NCI-H446 (cell line): Measurements from ENCODE around the gene ANKRD13D.

ENCODE experiments used
- DNase-seq, 2 experiments: peaks; one replicate each; lab custom pipeline; 2025; lab: John Stamatoyannopoulos, UW

The ANKRD13D gene

DNA sequence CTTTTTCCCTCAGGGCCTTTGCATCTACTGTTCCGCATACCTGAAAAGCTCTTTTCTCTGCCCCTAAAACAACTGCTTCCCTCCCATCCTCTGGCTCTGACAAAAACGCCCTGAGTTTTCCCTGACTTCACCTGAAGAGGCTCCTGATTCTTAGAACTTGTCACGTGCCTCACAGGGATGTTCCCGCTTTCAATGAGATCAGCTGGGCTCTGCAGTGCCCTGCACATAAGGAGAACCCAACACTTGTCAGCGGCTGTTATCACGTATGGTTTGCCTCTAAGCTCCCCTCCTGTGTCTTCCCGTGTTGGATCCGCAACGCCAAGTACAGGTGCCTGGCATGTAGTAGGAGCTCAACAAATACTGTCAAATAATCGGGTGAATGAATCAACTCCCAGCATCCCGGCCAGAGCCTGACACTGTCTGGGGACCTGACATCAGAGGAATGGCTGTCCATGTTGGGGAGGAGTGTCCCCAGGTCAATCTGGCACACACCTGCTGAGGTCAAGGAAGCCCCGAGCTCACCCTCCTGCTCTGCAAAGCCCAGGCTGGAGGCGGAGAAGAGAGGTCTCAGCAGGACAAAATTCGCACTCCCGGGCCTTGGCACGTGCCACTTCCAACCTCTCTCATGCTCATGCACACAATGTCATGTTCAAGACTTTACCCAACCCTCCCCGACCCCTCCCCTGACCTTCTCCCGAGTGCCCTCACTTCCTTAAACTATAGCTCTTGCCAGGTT lies 27.0 kb upstream of the ANKRD13D start:
- DNase-seq: no peak

DNA sequence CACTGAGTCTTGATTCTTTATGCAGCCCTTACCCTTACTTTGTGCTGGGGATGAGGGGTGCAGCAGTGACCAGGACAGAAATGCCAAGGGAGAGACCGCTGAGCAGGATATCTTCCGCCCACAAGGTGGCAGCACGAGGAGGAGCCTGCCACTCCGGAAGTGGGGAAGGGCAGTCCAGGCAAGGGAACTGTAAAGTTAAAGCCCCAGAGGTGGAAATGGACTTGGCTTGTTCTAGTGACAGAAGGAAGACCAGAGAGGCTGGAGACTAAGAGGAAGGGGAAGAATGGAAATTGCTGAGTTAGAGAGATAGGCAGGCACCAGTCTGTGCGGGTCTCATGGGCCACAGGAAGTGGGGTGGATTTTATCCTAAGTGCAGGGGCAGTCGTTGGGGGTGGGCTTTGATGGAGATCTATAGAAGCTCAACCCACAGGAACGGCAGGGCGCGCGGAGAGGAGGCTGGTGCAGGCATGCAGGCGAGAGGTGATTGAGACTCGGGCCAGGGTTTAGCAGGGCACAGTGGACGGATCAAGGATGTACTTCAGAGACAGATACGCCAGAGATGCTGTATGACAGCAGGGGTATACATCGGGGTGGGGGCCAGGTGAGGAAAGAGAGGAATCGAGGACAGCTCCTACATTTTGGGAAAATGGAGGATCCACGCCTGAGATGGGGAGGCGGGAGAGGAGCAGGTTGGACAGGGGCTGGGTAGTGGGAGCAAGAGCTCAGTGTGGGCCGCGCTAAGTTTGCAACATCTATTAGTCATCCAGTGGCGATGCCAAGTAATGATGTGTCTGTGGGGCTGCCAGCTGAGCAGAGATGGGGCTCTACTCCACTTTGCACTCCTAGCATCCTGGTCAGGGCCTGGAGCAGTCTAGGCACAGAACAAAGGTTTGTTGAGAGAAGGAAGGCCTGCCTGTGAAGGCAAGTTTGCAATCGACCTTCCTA lies 26.1 kb upstream of the ANKRD13D start:
- DNase-seq: peak; percentile 17 to 84

DNA sequence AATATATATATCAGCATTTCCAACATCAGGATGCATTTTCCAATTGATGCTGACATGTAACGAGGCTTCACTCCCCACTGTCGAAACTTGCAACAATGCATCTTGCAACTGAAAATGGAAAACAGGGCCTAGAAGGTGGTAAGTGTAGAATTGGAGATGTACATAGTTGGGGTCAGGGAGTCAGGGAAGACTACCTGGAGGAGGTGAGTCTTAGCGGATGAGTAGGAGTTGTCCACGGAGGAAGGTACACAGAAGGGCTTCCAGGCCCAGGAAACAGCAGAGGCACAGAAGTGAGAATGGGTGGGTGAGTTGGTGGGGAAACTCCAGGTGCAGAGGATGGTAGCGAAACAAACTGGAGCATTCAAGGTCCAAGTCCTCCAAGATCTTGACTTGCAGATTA lies 24.8 kb upstream of the ANKRD13D start:
- DNase-seq: no peak

DNA sequence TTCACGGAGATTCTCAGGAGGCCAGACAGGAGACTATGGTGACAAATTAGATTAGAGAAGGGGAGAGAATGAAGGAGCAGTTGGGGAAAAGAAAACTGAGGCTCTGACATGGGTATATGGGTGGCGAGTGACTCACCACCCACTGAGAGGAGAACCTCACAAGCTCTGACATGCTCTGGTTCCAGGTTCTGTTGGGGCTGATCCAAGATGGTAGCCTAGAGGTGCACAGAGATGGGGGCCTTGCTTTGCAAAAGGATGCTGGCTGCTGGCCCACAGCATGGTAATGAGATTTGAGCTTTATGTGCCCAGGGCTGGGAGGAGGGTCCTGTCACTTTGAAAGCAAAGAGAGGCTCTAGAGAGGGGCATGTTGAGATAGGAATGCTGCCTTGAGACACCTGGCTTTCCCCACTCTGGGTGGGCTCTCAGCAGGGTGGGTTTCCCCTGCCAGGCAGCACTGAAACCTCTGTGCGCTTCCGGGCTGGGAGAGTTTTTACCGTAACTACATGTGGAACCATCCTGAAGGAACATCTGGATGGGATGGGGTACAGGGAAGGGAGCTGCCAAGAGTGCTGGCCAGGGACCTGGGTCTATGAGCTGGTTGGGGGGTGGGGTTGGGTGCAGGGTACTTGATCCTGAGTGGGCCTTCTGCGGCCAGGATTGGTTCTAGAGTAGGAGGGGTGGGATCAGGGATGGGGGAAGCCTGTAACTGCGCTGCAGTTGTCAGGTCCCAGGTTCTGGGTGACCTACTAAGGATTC lies 24.0 kb upstream of the ANKRD13D start:
- no peak for DNase-seq

DNA sequence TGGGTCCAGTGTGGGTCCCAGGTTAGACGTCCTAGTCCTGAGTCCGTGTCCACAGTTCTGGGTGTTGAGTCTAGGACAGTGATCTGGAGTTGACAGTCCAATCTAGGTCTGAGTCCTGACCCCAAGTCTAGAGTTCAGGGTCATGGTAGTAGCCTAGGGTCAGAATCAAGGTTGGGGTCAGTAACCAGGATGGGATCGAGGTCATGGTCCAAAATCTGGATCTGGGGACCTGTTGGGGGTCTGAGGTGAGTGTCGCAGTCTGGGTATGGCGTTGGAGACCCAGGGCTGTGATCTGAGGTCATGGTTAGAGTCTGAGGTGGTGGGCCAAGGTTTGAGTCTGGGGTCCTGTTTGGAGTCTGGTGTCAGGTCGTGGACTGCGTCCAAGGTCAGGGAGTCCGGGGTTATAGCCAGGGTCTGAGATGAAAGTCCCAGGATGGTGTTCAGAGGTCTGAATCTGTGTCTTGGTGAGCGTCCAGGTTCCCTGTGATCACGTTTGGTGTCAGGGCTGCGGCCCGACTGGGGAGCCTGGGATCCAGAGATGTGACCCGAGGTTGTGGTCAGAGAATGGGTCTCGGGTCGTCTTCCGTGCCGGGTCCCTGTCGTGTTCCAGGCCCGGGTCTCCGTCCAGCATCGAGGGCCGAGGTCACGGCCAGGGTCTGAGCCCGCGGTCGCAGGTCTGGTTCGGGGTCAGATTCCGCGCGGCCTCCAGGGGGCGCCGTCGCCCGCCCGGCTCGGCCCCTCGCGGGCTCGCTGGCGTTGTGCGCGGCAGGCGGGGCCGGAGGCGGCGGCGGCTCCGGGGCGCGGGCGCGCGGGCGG lies 23.3 kb upstream of the ANKRD13D start:
- peak in 1 of 2 experiments; percentile 70 for DNase-seq

DNA sequence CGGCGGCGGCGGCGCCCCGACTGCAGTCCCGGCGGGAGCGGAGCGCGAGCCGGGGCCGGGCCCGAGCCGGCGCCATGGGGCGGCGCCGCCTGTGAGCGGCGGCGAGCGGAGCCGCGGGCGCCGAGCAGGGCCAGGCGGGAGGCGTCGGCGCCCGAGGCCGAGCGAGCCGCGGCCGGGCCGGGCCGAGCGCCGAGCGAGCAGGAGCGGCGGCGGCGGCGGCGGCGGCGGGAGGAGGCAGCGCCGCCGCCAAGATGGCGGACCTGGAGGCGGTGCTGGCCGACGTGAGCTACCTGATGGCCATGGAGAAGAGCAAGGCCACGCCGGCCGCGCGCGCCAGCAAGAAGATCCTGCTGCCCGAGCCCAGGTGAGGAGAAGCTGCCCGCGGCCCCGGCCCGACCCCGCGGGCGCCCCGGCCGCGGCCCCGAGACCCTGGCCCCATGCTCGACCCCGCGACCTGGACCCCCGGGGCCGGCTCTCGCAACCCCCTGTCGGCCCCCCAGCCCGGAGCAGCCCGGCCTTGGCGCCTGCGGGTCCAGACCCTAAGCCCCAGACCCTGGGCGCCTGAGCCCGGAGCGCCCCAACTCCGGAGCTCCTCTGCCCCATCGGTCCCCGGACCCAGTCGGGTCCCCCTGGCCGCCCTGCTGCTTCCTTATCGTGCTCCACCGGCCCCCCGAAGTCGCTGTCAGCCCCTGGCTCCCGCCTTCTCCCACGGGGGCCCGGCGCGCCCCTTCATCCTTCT lies 22.5 kb upstream of the ANKRD13D start, which contains the start of gene GRK2:
TSS of gene GRK2 (plus strand) at position 25 of the 739 bp plus-strand sequence. CDS start at position 252, 227 bp downstream.
- DNase-seq: peak in 1 of 2 experiments; percentile 67

DNA sequence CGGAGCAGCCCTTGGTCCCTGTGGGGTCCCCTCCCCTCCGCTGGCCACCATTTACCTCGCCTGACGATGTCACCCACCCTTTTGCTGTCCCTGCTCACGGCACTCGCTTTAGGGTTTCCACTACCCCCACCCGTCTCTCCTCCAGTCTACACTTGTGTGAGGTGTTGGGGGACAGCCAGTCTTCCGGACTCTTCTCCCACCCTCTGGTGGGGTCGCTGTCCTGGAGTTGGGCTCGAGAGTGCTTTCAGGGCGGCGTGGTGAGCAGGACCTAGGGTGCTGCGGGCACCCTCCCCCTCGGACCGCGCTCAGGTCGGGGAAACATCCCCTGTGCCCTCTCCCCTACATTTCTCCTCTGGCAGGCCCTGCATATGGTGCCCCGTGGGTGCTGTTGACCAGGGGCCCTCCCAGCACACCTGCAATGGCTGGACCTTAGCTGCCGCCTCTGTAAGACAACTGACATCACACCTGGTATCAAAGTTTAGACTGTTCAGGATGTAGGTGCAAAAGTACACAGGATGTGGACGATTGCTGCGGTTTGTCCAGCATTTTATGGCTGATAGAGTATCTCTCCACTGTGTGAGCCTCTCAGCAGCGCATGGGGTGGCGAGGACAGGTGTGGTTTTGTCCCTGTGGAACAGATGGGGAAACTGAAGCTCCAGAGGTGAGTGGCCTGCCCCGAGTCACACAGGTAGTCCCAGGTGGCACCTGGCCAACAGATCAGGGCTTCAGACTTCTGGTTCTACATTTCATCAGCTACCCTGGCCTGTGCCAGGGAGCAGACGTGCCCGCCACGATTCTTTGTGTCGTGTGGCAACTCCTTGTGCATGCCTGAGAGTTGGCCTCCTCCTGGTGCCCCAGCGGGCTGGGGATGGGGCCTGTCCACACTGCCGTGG lies 21.7 kb upstream of the ANKRD13D start:
- no peak for DNase-seq

DNA sequence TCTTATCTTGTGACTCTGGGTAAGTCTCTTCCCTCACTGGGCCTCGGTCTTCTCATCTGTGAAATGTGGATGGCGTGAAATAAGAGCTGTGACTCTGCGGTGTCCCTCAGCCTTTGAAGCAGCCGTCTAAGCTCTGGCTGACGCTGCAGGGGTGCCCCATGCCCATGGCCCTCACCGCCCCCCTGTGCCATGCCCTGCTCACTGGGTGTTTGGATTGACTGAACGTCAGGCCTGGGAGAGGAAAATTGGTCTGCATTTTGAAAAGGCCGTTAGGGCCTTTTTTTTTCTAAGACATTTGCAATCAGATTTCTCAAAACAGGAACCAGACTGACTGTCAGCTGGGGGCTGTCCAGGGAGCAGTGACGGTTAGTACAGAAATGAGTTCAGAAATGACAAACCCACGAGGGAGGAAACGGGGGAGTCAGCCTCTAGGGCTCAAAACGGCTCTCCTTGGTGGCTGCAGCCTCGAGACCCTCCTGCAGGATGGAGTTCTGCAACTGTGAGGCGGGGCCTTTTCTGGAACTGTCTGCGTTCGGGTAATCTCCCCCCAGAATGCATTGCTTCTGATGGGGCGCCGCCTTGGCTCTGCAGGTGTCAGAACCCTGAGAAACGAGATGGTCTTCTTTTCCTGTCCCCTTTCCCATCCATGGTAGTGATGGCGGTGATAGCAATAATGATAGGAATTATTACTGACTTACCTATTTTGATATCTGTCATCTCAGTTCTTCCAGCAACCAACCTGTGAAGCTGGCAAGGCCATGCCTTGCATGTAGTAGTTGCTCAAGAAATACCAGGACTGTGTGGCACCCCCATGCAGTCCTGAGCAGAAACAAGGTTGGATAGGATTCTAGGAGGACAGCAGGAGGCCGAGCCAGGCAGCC lies 20.8 kb upstream of the ANKRD13D start:
- no peak for DNase-seq

DNA sequence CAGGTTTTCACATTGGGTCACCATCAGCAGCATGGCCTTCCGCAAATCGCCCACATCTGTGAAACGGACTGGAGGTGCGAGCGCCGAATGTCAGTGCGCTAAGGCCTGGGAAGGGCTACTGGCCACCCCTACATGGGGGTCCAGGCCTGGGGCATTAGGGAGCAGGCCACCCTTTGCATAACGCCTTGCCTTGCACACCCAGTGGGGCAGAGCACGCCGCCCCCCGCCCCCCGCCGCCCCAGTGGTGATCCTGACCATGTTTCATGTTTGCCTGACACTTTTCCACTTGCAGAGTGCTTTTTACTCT lies 20.2 kb upstream of the ANKRD13D start:
- no peak for DNase-seq

DNA sequence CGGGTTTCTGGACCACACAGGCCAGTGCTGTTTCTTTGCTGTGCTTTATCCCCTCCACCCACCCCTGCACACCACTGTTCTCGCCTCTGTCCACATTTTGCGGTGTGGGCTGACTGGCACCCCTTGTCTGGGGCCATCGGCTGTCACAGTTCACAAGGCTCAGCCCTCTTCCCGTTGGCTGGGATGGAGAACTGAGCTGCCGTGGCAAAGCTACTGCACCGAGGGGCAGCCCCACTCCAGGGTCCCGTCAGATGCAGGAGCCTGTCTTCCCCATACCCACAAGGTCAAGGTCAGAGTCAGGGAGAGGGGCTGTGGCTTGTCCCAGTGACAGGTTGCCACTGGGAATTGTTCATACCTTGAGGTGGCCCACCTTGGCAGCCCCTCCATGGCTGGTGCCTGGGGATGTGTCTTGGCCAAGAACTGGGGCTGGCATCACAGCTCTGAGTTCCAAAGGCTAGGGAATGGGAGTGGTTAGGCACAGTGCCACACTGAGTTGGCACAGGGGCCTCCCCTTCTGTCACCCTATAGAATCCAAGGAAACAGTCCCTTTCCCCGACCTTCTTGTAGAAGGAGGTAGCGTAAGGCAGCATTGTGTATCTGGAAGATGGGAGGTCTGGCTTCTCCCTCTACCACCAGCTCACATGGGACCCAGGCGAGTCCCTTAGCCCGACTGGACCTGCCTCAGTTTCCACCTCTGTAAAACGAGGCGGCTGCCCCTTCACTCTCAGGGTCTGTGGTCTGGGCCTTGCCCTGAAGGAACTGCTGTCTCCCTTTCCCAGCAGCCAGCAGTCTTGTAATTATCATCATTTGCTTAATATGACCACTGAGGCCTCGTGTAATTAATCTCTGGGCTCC lies 19.5 kb upstream of the ANKRD13D start:
- peak; percentile 79 to 94 for DNase-seq

DNA sequence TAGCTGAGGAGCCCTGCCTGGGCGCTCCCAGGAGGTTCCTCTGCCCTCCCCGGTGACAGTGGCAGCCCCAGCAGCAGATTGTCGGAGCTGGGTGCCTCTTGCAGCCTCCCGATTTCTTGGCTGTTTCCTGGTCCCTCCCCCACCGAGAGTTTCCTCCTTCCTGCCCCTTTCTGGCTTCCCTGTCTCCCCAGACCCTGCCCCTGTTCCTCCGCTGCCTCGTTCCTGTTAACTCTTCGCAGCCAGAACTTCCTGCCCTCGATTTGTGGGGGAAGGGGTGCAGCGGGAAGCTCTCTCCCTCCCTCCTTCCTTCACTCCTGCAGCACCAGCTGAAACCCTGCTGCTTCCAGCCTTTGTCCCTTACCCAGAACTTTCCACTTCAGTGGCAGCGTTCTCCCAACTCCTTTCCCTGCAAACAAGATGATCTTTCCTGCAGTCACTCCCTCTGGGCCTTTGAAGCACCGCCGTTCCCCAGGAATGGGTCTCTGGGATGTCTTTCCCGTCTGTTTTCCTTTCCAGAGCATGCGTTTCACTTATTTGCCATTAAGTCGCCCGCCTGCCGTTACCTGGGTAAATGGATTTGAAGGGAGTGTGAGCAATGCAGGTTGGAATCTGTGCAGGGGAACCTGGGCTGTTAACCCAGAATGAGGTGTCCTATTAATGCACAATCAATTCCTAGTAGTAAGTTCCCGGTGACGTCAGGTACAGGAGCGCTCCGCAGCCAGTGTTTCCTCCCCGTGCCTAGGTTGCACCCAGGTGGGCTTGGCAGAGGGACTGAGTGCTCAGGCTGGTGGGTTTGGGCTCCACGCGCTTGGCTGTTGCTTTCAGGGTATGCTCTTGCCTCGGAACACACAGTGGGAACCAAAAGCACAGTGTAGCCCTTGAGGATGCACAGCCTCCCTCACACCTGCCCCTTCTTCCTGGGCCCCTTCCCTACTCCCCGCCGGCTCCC lies 18.6 kb upstream of the ANKRD13D start:
- no peak for DNase-seq

DNA sequence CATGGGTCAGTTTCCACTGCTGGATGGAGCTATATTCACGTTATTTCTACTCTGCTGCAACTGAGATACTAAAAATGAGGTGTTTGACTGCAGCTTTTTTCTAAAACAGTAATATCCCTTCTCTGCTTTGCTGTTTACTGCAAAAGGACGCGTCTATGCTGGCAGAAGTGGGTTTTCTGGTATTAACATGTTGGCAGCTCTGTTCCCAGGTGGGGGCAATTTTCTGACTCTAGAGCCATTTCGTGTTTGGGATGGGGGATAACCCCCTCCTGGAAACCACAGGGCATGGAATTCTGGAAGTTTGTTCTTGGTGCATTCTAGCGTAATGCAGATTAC lies 17.9 kb upstream of the ANKRD13D start:
- DNase-seq: no peak

DNA sequence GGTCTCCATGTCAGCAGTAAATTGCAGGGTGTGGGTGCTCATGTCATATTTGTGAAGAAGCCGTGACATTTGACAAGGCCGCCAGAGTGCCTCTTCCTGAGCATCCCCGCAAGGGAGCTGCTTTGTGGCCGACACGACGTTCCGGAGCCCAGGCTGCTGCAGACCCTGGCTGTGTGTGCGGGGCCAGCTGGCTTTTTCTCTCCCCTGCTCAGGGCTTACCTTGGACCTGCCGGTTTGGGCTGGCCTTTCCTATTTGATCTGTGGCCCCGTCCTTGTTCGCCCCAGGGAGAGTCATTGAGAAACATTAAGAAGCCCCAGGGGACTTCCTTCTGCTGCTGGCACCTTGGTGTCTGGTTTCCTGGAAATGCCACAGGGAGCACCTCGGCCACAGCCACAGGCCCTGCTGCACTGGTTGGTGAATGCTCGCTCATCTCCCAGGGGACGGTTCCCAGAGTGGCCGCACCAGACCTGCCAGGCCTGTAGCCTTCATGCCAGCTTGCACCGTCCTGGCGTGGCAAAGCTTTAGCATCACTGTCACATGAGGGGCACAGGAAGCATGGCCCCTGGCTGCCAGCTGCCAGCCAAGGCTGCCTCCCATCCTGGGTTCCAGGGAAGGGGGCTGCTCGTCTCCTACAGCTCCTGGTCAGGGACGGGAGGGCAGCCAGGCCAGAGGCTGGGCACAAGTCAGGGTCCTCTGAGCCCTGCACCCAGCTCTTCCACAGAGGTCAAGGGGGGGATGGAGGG lies 17.4 kb upstream of the ANKRD13D start:
- DNase-seq: no peak

DNA sequence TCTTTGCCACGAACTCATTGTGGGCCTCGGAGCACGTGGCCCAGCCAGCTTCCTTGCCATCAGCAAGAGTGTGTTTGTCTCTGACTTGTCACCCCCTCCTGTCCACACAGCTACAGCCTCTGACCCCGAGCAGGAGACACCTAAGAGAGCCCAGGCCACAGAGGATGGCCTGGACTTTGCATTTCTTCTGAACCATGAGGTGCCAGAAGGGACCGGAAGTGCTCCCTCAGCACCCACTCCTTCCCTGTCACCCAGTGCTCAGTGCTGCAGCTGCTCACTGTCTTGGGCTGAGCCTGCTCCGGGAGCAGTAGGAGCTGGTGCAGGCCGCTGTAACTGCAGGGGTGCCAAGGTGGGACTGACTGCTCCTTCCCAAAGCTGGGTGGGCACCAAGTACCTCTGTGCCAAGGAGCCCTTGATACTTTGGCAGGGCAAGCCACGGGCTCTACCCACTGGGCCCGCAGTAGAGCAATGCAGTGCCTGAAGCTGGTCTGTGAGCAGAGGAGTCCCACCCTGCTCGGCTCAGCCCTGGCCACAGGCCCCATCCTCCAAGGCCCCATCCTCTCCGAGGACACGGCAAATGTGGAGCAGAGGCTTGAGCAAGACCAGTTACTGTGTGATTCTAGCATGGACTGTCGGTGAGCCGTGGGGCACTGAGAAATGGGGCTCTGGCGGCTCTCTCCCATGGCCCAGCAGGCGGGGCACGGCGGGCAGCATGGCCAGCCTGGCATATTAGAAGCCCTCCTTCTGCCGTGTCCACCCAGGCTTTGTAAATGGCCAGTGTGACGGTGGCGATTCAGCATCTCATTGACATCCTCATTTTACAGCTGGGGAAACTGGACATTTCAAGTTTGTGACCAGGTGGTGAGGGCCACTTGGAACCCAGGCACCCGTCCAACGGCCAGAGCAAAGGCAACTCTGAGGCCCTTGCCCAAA lies 16.5 kb upstream of the ANKRD13D start:
- DNase-seq: no peak
